Measurements from ENCODE around the gene GFY.

Gene GFY

DNA sequence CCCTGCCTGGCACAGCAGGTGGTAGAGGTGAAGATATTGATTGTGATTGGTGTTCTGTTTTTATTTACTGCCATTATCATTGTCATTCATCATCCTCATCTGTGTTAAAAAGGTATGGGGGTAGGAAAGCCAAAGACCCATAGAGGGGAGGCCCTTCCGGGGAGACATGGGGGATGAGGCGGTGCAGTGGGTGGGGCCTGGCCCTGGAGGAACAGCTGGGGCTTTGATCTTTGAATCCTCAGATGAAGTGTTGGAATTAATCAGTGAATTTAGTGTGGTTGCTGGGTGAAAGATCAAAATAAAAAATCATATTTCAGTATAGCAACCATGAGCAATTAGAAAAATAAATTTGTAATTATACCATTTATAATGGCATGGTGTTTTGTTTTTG is 9.4 kb upstream of the GFY start:
- no peak overlapping the region for H3K4me3 ChIP-seq (ENCODE audit: low read length)
- TF ChIP-seq, protein P1, sequence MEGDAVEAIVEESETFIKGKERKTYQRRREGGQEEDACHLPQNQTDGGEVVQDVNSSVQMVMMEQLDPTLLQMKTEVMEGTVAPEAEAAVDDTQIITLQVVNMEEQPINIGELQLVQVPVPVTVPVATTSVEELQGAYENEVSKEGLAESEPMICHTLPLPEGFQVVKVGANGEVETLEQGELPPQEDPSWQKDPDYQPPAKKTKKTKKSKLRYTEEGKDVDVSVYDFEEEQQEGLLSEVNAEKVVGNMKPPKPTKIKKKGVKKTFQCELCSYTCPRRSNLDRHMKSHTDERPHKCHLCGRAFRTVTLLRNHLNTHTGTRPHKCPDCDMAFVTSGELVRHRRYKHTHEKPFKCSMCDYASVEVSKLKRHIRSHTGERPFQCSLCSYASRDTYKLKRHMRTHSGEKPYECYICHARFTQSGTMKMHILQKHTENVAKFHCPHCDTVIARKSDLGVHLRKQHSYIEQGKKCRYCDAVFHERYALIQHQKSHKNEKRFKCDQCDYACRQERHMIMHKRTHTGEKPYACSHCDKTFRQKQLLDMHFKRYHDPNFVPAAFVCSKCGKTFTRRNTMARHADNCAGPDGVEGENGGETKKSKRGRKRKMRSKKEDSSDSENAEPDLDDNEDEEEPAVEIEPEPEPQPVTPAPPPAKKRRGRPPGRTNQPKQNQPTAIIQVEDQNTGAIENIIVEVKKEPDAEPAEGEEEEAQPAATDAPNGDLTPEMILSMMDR (IDR thresholded peaks at IDR 0.05; ENCODE audit: insufficient read depth, low read depth, low read length, missing control alignments): no peak
- no peak for DNase-seq (ENCODE audit: low read depth)

DNA sequence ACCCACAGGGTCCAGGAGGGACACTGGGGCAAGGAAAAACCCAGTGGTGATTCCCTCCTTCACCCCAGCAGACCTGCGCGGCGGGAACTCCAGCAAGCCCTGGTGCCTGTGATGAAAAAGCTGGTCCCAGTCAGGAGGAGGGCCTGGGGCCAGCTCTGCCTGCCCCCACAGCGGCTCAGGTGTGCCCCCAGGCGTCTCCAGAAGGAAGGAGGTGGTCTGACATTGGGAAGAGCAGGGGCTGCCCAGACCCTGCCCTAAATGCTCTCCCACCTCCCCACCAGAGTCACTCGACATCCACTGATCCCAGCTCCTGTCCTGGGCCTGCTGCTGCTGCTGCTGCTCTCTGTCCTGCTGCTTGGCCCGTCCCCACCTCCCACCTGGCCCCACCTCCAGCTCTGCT is 8.1 kb upstream of the GFY start:
- TF ChIP-seq, protein P1 (IDR thresholded peaks at IDR 0.05; ENCODE audit: insufficient read depth, low read depth, low read length, missing control alignments): no peak

DNA sequence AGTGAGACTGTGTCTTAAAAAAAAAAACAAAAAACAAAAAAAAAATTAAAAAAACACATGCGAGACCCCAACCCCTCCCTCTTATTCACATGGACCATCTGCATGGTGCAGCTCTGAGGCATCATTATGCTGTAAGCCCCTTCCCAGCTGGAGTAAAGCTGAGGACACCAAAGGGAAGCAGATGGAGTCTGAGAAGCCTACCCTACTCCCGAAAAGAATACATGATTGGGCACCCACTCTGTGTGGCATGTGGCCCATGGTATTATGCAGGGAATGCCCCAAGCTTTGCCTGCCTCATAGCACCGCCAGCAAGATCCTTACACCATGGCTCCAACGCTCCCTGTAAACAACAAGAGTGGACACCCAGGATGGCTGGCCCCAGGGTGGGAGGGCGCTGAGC is 6.7 kb upstream of the GFY start:
- no peak overlapping the region for H3K4me3 ChIP-seq (ENCODE audit: low read length)
- TF ChIP-seq, protein P1 (IDR thresholded peaks at IDR 0.05; ENCODE audit: insufficient read depth, low read depth, low read length, missing control alignments): no peak
- DNase-seq (ENCODE audit: low read depth): no peak

More for the DNA sequence above, 8.1 kb upstream of the GFY start:
- no peak overlapping the region for H3K4me3 ChIP-seq (ENCODE audit: low read length)
- DNase-seq (ENCODE audit: low read depth): no peak

DNA sequence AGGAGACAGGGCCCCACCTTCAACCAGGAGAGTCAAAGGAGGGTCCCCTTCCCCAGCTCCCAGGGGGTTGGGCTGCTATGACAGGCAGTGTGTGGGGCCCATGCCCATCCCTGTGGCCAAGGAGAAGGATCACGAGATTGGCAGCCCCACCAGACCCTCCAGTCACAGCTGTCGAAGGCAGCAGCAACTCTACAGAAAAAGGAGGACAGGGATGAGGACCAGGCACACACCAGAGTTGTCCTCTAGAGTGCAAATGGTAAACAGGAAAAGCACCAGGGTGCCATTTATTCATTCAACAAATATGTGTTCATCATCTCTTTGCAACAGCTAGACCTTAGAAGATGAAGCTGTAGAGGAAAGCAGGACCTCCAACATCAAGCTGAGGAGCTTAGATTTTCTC is 6.0 kb upstream of the GFY start:
- TF ChIP-seq, protein P1 (IDR thresholded peaks at IDR 0.05; ENCODE audit: insufficient read depth, low read depth, low read length, missing control alignments): no peak
- no peak for DNase-seq (ENCODE audit: low read depth)
- no peak overlapping the region for H3K4me3 ChIP-seq (ENCODE audit: low read length)

DNA sequence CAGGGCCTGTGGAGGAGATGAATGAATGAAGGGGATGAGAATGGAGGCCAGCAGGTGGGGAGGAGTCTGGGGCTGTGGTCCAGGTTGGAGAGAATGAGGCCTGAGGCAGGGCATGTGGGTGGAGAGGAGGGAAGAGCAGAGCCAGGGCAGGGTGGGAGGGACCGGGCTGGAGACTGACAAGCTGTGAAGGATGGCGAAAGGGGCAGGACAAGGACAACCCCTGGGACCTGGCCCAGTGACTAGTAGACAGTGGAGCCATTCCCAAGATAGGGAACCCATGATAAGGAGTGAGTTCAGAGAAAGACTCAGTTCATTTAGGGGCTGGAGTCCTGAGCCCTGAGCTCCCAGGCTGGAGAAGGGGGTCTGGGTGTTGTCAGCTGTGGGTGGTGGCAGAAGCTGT is 5.0 kb upstream of the GFY start:
- H3K4me3 ChIP-seq (ENCODE audit: low read length): no peak overlapping the region
- TF ChIP-seq, protein P1 (IDR thresholded peaks at IDR 0.05; ENCODE audit: insufficient read depth, low read depth, low read length, missing control alignments): no peak
- DNase-seq (ENCODE audit: low read depth): no peak

DNA sequence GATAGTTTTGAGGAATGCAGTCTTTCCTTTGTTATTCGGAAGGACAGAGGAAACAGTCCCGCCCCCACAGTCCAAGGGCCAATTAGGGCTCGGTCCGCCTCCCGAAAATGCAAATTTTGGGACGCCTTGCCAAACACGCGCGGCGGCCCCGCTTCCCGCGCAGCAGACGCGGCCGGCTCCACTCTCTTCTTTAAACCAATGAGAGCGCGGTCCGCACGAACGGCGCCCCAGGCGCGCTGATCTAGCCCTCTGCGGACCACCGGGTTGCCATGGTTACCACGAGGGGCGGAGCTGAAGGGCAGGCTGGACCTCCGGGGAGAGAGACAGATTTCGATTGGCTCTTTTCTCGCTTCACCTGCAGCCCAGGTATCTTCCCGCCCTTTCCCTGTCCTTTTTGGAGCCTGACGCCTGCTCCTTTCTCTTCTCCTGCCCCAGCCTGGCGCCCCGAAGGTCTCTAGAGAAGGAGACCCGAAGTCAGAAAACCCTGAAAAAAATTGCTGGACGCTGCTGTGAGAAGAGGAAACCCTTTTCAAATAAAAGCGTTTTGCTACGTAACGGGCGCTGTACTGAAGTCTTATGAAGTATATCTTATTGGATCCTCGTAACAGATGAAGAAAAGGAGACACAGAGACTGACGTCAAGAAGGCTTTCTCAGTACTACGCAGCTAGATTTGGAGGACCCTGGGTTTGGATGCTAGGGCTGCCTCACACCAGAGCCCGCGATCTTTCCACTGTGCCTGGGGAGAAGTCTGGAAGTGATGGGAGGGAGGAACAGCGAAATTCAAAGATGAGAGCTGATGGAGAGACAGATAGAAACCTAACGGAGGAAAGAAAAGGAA is 3.9 kb upstream of the GFY start:
- TF ChIP-seq, protein P1 (IDR thresholded peaks at IDR 0.05; ENCODE audit: insufficient read depth, low read depth, low read length, missing control alignments): no peak
- no peak overlapping the region for H3K4me3 ChIP-seq (ENCODE audit: low read length)
- peak; percentile 58 for DNase-seq (ENCODE audit: low read depth)

DNA sequence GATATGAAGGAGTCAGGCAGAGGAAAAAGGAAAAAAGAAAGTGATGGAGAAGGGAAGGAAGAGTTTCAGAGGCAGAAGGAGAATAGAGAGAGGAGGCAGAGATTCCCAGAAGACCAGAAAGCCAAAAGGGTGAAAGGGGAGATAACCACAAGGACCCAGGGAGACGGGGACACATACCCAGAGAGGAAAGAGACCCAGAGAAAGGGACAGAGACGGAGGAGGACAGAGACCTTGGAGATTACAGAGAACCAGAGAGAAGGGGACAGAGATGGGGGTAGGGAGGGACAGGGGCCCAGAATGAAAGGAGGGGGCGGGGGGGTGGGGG is 3.3 kb upstream of the GFY start:
- no peak for DNase-seq (ENCODE audit: low read depth)
- TF ChIP-seq, protein P1 (IDR thresholded peaks at IDR 0.05; ENCODE audit: insufficient read depth, low read depth, low read length, missing control alignments): no peak
- H3K4me3 ChIP-seq (ENCODE audit: low read length): no peak overlapping the region
